Upper lobe of left lung (tissue), 4 donors: Measurements from ENCODE around the gene GRPEL1.

Experiments
- EP300 ChIP-seq, 4 donors: sonication (generic); formaldehyde crosslinking; IDR thresholded peaks; one replicate each; pipeline ENCODE4 v1.5.1; 2017; ENCODE audit warnings: antibody characterized with exemption in 4 of 4, control low read depth in 2 of 4
- POLR2AphosphoS5 ChIP-seq, 2 donors: sonication (generic); formaldehyde crosslinking; IDR thresholded peaks; one replicate each; pipeline ENCODE4 v1.5.1; 2017; ENCODE audit warnings: antibody characterized with exemption in 2 of 2
- TF ChIP-seq, protein P1 (sequence below), 6 experiments: fragments of 450-650 bp in 4 of 6; fragments of 200-600 bp in 2 of 6; sonication (generic) in 2 of 6; IDR thresholded peaks; one replicate each; pipeline ENCODE4 v1.5.1; 2016 to 2019; ENCODE audit warnings: antibody characterized with exemption in 6 of 6

DNA sequence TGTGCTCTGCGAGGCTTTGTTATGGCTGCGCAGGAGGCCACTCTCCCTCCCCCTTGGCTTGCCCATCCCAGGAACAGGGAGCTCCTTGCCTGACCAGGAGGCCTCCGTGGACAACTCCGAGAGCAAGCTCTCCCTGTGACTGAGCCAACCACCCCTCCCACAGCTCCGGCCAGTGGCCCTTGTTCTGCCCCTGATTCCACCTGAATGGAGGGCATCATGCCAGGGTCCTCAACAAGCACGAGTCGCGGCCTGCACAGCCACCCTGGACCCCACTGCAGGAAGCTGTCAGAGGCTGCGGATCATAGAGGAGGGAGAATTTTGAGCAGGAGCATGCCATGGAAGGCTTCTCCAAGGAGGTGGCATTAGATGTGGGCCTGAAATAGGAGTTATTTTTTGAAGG, 44.8 kb upstream of the GRPEL1 start:
- TF ChIP-seq POLR2AphosphoS5 (IDR thresholded peaks at IDR 0.05): no peak
- TF ChIP-seq, protein P1, sequence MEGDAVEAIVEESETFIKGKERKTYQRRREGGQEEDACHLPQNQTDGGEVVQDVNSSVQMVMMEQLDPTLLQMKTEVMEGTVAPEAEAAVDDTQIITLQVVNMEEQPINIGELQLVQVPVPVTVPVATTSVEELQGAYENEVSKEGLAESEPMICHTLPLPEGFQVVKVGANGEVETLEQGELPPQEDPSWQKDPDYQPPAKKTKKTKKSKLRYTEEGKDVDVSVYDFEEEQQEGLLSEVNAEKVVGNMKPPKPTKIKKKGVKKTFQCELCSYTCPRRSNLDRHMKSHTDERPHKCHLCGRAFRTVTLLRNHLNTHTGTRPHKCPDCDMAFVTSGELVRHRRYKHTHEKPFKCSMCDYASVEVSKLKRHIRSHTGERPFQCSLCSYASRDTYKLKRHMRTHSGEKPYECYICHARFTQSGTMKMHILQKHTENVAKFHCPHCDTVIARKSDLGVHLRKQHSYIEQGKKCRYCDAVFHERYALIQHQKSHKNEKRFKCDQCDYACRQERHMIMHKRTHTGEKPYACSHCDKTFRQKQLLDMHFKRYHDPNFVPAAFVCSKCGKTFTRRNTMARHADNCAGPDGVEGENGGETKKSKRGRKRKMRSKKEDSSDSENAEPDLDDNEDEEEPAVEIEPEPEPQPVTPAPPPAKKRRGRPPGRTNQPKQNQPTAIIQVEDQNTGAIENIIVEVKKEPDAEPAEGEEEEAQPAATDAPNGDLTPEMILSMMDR (IDR thresholded peaks at IDR 0.05): no peak
- no peak for TF ChIP-seq EP300 (IDR thresholded peaks at IDR 0.05)
